Measurements from ENCODE around the gene RHOBTB1.
A peak's percentile ranks its signal among the peaks of the same experiment; 100 is the strongest.

The RHOBTB1 gene

GRCh38 chr10:60827791-60828488, 116.0 kb downstream of the RHOBTB1 start:
- DNase-seq (ENCODE audit: low spot score) = no peak
- TF ChIP-seq, protein P1, sequence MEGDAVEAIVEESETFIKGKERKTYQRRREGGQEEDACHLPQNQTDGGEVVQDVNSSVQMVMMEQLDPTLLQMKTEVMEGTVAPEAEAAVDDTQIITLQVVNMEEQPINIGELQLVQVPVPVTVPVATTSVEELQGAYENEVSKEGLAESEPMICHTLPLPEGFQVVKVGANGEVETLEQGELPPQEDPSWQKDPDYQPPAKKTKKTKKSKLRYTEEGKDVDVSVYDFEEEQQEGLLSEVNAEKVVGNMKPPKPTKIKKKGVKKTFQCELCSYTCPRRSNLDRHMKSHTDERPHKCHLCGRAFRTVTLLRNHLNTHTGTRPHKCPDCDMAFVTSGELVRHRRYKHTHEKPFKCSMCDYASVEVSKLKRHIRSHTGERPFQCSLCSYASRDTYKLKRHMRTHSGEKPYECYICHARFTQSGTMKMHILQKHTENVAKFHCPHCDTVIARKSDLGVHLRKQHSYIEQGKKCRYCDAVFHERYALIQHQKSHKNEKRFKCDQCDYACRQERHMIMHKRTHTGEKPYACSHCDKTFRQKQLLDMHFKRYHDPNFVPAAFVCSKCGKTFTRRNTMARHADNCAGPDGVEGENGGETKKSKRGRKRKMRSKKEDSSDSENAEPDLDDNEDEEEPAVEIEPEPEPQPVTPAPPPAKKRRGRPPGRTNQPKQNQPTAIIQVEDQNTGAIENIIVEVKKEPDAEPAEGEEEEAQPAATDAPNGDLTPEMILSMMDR (IDR thresholded peaks at IDR 0.05) = no peak
- Histone ChIP-seq H3K27ac (peak overlapping the region; percentile 4 to 54), H3K4me3 (peak overlapping the region; percentile 15)

- Histone ChIP-seq H3K27ac (no peak overlapping the region), H3K4me3 (no peak overlapping the region)
- no peak for DNase-seq (ENCODE audit: low spot score)
- TF ChIP-seq, protein P1 (IDR thresholded peaks at IDR 0.05) = no peak
Measured at GRCh38 chr10:60825520-60825919, 118.5 kb downstream of the RHOBTB1 start.

DNA sequence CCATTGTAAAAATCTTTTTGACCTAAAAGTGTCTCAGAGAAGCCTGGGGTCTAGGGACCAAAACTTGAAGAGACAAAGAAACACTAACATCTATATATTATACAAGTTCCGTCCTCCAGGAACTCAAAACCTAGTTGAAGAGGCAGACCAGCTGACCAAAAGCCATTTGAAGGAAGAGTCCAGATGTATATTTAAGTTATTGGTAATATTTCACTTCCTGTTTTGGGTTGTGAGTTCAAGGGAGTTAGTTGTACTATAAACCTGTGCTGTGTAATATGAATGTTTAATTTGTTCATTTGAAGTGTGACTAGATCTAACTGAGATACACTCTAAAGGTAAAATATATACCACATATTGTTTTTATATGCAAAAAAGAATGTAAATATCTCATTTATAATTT, 120.7 kb downstream of the RHOBTB1 start:
- DNase-seq (ENCODE audit: low spot score) = no peak
- TF ChIP-seq, protein P1 (IDR thresholded peaks at IDR 0.05) = no peak
- Histone ChIP-seq H3K27ac (no peak overlapping the region), H3K4me3 (no peak overlapping the region)

- DNase-seq (ENCODE audit: low spot score) = no peak
- TF ChIP-seq, protein P1 (IDR thresholded peaks at IDR 0.05) = no peak
- Histone ChIP-seq H3K4me3 (no peak overlapping the region), H3K27ac (no peak overlapping the region)
Measured at GRCh38 chr10:60822809-60823208, 121.2 kb downstream of the RHOBTB1 start.

DNA sequence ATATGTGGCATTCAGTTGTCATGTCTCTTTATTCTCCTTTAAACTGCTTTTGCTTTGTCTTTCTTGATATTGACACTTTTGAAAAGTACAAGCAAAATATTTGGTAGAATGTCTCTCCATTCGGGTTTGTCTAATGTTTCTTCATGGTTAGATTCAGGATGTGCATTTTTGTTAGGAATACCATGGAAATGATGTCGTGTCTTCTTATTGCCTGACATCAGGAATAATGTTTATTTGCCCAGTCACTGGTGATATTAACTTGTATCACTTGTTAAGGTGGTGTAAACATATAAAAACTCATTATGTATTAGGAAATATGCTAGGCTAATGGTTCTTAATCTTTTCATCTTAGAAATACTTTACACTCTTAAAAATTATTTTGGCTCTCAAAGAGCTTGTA, 122.3 kb downstream of the RHOBTB1 start:
- DNase-seq (ENCODE audit: low spot score) = no peak
- Histone ChIP-seq H3K4me3 (no peak overlapping the region), H3K27ac (no peak overlapping the region)
- TF ChIP-seq, protein P1 (IDR thresholded peaks at IDR 0.05) = no peak

- no peak overlapping the region for H3K27ac ChIP-seq
- TF ChIP-seq, protein P1 (IDR thresholded peaks at IDR 0.05) = no peak
- no peak overlapping the region for H3K4me3 ChIP-seq
- no peak for DNase-seq (ENCODE audit: low spot score)
Measured at GRCh38 chr10:60820093-60820754, 123.8 kb downstream of the RHOBTB1 start.
